Heart left ventricle (tissue), 13 donors: ENCODE results near the gene ULK4.

Source experiments
- POLR2A ChIP-seq, 2 donors: fragments of 450-650 bp; IDR thresholded peaks; one replicate each; pipeline ENCODE4 v1.6.1; 2017; ENCODE audit warnings: antibody characterized with exemption in 2 of 2, mild to moderate bottlenecking in 2 of 2, moderate library complexity in 2 of 2
- TF ChIP-seq, protein P1 (sequence below), 12 donors: fragments of 200-600 bp; sonication (generic) in 4 of 12; IDR thresholded peaks; one replicate each; pipeline versions ENCODE4 v1.5.0 to v1.8.0; 2018 to 2022; ENCODE audit warnings: antibody characterized with exemption in 12 of 12, mild to moderate bottlenecking in 5 of 12
- donor health status: ischemic (EF 13 %, LVEDD 7.1; RV severe dilation, severe dysfunction).
- donor health status: DM: no; HTN: yes; CAD: no.
- donor health status: DM: no; HTN: no; CAD: no.
- donor health status: ischemic (EF 25% LVEDD 6.9; RV normal size, moderate dysfunction).
- donor health status: ischemic (EF 25% LVEDD 5.7; RV mildly dilated, moderate dysfunction).
- donor health status: ischemic (EF 35%, LVEDD 5.7; RV mildly dilated, moderate dysfunction).
- donor health status: nonischemic (EF 11% LVEDD 7.7; RV severe dilation, severe dysfunction).
- donor health status: DM: yes; HTN: yes; CAD: no.
- donor health status: PGD.
- donor health status: ischemic (EF 29% LVEDD 5.4; RV normal size, mild dysfunction).
- donor health status: nonischemic (EF 23%, LVEDD 6.1; RV moderate dilation, normal function).

- TF ChIP-seq, protein P1, sequence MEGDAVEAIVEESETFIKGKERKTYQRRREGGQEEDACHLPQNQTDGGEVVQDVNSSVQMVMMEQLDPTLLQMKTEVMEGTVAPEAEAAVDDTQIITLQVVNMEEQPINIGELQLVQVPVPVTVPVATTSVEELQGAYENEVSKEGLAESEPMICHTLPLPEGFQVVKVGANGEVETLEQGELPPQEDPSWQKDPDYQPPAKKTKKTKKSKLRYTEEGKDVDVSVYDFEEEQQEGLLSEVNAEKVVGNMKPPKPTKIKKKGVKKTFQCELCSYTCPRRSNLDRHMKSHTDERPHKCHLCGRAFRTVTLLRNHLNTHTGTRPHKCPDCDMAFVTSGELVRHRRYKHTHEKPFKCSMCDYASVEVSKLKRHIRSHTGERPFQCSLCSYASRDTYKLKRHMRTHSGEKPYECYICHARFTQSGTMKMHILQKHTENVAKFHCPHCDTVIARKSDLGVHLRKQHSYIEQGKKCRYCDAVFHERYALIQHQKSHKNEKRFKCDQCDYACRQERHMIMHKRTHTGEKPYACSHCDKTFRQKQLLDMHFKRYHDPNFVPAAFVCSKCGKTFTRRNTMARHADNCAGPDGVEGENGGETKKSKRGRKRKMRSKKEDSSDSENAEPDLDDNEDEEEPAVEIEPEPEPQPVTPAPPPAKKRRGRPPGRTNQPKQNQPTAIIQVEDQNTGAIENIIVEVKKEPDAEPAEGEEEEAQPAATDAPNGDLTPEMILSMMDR (IDR thresholded peaks at IDR 0.05) = no peak
- TF ChIP-seq POLR2A (IDR thresholded peaks at IDR 0.05) = no peak
Measured at GRCh38 chr3:41600616-41601015, 361.3 kb downstream of the ULK4 start.
